Measurements from ENCODE around the gene CACNA1A.

The CACNA1A gene

GRCh38 chr19:13163609-13164342 lies 342.5 kb downstream of the CACNA1A start (continued):
- no peak for TF ChIP-seq ZNF398 (tag by site-specific recombination; IDR thresholded peaks at IDR 0.05)
- TF ChIP-seq ZNF138 (tag by site-specific recombination; IDR thresholded peaks at IDR 0.05; ENCODE audit: borderline replicate concordance), result no peak
- no peak for TF ChIP-seq ZNF214 (tag by site-specific recombination; IDR thresholded peaks at IDR 0.05; ENCODE audit: borderline replicate concordance)
- TF ChIP-seq ZNF211 (tag by site-specific recombination; IDR thresholded peaks at IDR 0.05; ENCODE audit: low read depth), result no peak
- no peak for TF ChIP-seq ZNF701 (tag by site-specific recombination; IDR thresholded peaks at IDR 0.05)
- no peak for TF ChIP-seq ZNF48 (tag by site-specific recombination; IDR thresholded peaks at IDR 0.05)
- no peak for TF ChIP-seq REST (tag by site-specific recombination; IDR thresholded peaks at IDR 0.05)
- no peak for TF ChIP-seq ZNF623 (tag by site-specific recombination; IDR thresholded peaks at IDR 0.05)
- no peak for TF ChIP-seq ZBTB17 (tag by site-specific recombination; IDR thresholded peaks at IDR 0.05)
- TF ChIP-seq ZFP41 (tag by site-specific recombination; IDR thresholded peaks at IDR 0.05; ENCODE audit: borderline replicate concordance), result no peak
- no peak for TF ChIP-seq ZNF121 (tag by site-specific recombination; IDR thresholded peaks at IDR 0.05)
- TF ChIP-seq ZNF324 (tag by site-specific recombination; IDR thresholded peaks at IDR 0.05), result no peak
- TF ChIP-seq, protein P1, sequence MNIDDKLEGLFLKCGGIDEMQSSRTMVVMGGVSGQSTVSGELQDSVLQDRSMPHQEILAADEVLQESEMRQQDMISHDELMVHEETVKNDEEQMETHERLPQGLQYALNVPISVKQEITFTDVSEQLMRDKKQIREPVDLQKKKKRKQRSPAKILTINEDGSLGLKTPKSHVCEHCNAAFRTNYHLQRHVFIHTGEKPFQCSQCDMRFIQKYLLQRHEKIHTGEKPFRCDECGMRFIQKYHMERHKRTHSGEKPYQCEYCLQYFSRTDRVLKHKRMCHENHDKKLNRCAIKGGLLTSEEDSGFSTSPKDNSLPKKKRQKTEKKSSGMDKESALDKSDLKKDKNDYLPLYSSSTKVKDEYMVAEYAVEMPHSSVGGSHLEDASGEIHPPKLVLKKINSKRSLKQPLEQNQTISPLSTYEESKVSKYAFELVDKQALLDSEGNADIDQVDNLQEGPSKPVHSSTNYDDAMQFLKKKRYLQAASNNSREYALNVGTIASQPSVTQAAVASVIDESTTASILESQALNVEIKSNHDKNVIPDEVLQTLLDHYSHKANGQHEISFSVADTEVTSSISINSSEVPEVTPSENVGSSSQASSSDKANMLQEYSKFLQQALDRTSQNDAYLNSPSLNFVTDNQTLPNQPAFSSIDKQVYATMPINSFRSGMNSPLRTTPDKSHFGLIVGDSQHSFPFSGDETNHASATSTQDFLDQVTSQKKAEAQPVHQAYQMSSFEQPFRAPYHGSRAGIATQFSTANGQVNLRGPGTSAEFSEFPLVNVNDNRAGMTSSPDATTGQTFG (tag by site-specific recombination; IDR thresholded peaks at IDR 0.05; ENCODE audit: borderline replicate concordance), result no peak
- TF ChIP-seq ZNF558 (tag by site-specific recombination; IDR thresholded peaks at IDR 0.05), result no peak
- TF ChIP-seq PRDM1 (tag by site-specific recombination; IDR thresholded peaks at IDR 0.05), result no peak
- TF ChIP-seq GFI1B (tag by site-specific recombination; IDR thresholded peaks at IDR 0.05), result no peak
- no peak for TF ChIP-seq ZNF670 (tag by site-specific recombination; IDR thresholded peaks at IDR 0.05; ENCODE audit: low read depth)
- TF ChIP-seq ZNF132 (tag by site-specific recombination; IDR thresholded peaks at IDR 0.05; ENCODE audit: borderline replicate concordance), result no peak
- TF ChIP-seq ZIC2 (tag by site-specific recombination; IDR thresholded peaks at IDR 0.05), result peak; percentile 20; the same call in 1 of the 2 replicates
- no peak for TF ChIP-seq ELK4 (IDR thresholded peaks at IDR 0.05; ENCODE audit: borderline replicate concordance, low read depth, low read length)
- no peak for TF ChIP-seq ZNF202 (tag by site-specific recombination; IDR thresholded peaks at IDR 0.05; ENCODE audit: borderline replicate concordance)
- TF ChIP-seq ZNF426 (tag by site-specific recombination; IDR thresholded peaks at IDR 0.05), result no peak
- TF ChIP-seq ZNF660 (tag by site-specific recombination; IDR thresholded peaks at IDR 0.05), result no peak
- TF ChIP-seq ZNF416 (tag by site-specific recombination; IDR thresholded peaks at IDR 0.05), result no peak
- no peak for TF ChIP-seq ZNF664 (tag by site-specific recombination; IDR thresholded peaks at IDR 0.05)
- no peak for TF ChIP-seq ZNF514 (tag by site-specific recombination; IDR thresholded peaks at IDR 0.05)
- 0 out of 2 replicates have a peak, but pooled peaks have one; percentile 36 for TF ChIP-seq ATF2 (tag by site-specific recombination; IDR thresholded peaks at IDR 0.05; ENCODE audit: low read depth)
- TF ChIP-seq ZNF658 (tag by site-specific recombination; IDR thresholded peaks at IDR 0.05), result no peak
- no peak for TF ChIP-seq ZNF544 (tag by site-specific recombination; IDR thresholded peaks at IDR 0.05)
- no peak for TF ChIP-seq KLF16 (tag by site-specific recombination; IDR thresholded peaks at IDR 0.05)
- TF ChIP-seq ZNF146 (tag by site-specific recombination; IDR thresholded peaks at IDR 0.05), result no peak

Data from HEK293 (cell line).